ENCODE measurements around the gene TMEM214.

The TMEM214 gene

GRCh38 chr2:27032495-27033252 lies at the start of gene TMEM214:
Gene TMEM214 (plus strand): TSS chr2:27032965. CDS start chr2:27033016, 51 bp downstream.
- DNase-seq (ENCODE audit: low spot score): peak; percentile 77

GRCh38 chr2:26983746-26984145 lies 49.0 kb upstream of the TMEM214 start:
- no peak for DNase-seq (ENCODE audit: low spot score)

- DNase-seq (ENCODE audit: low spot score): no peak
Measured at GRCh38 chr2:26985807-26986206, 47.0 kb upstream of the TMEM214 start.

- no peak for DNase-seq (ENCODE audit: low spot score)
Measured at GRCh38 chr2:26986576-26986975, 46.2 kb upstream of the TMEM214 start.

GRCh38 chr2:26988058-26988860 lies 44.5 kb upstream of the TMEM214 start:
- no peak for DNase-seq (ENCODE audit: low spot score)

GRCh38 chr2:26989156-26989555 lies 43.6 kb upstream of the TMEM214 start:
- DNase-seq (ENCODE audit: low spot score): no peak

- DNase-seq (ENCODE audit: low spot score): no peak
Measured at GRCh38 chr2:26991717-26992116, 41.0 kb upstream of the TMEM214 start.

GRCh38 chr2:26993768-26994167 lies 39.0 kb upstream of the TMEM214 start:
- DNase-seq (ENCODE audit: low spot score): no peak

- no peak for DNase-seq (ENCODE audit: low spot score)
Measured at GRCh38 chr2:26994983-26995382, 37.8 kb upstream of the TMEM214 start.

GRCh38 chr2:26997394-26997793 lies 35.4 kb upstream of the TMEM214 start:
- no peak for DNase-seq (ENCODE audit: low spot score)

GRCh38 chr2:26998323-26998722 lies 34.4 kb upstream of the TMEM214 start:
- DNase-seq (ENCODE audit: low spot score): no peak

GRCh38 chr2:27000228-27000627 lies 32.5 kb upstream of the TMEM214 start:
- DNase-seq (ENCODE audit: low spot score): no peak

GRCh38 chr2:27000995-27001394 lies 31.8 kb upstream of the TMEM214 start:
- DNase-seq (ENCODE audit: low spot score): no peak

- no peak for DNase-seq (ENCODE audit: low spot score)
Measured at GRCh38 chr2:27001950-27002349, 30.8 kb upstream of the TMEM214 start.

- DNase-seq (ENCODE audit: low spot score): no peak
Measured at GRCh38 chr2:27003007-27003406, 29.8 kb upstream of the TMEM214 start.

GRCh38 chr2:27003857-27004256 lies 28.9 kb upstream of the TMEM214 start:
- DNase-seq (ENCODE audit: low spot score): no peak

GRCh38 chr2:27006602-27007415 lies 26.0 kb upstream of the TMEM214 start:
- peak; percentile 14 for DNase-seq (ENCODE audit: low spot score)

- DNase-seq (ENCODE audit: low spot score): peak; percentile 11
Measured at GRCh38 chr2:27007416-27008374, 25.1 kb upstream of the TMEM214 start.

GRCh38 chr2:27008678-27009077 lies 24.1 kb upstream of the TMEM214 start:
- DNase-seq (ENCODE audit: low spot score): no peak

- DNase-seq (ENCODE audit: low spot score): no peak
Measured at GRCh38 chr2:27009083-27009482, 23.7 kb upstream of the TMEM214 start.

GRCh38 chr2:27009716-27010115 lies 23.0 kb upstream of the TMEM214 start:
- DNase-seq (ENCODE audit: low spot score): no peak

Measured in hematopoietic multipotent progenitor cell treated with erythropoietin and hydrocortisone succinate and interleukin-3 and kit ligand, for 15 days (in vitro differentiated cells).